GM19468 (cell line): ENCODE data around the gene G3BP1.
"Not testable (repeated sequence)": the region's sequence is repeated elsewhere in the genome, so short reads cannot be mapped to it uniquely, and the experiment has no call there.

Experiments used
- ATAC-seq: cut with Tn5 transposase; IDR thresholded peaks from one replicate; pipeline ENCODE4 v1.9.1; 2021; ENCODE audit warnings: mild to moderate bottlenecking, moderate library complexity, moderate number of reproducible peaks; ENCODE audit not compliant: unreplicated experiment; ENCODE audit errors: extremely low read depth

Gene G3BP1

GRCh38 chr5:151847871-151848270, 76.1 kb downstream of the G3BP1 start:
- no peak for ATAC-seq

GRCh38 chr5:151855701-151856100, 83.9 kb downstream of the G3BP1 start:
- no peak for ATAC-seq

- no peak for ATAC-seq
These were observed 85.1 kb downstream of the G3BP1 start for GRCh38 chr5:151856861-151857260.

DNA sequence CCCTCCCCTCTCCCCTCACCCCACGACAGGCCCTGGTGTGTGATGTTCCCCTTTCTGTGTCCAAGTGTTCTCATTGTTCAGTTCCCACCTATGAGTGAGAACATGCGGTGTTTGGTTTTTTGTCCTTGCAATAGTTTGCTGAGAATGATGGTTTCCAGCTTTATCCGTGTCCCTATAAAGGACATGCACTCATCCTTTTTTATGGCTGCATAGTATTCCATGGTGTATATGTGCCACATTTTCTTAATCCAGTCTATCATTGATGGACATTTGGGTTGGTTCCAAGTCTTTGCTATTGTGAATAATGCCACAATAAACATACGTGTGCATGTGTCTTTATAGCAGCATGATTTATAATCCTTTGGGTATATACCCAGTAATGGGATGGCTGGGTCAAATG, 89.1 kb downstream of the G3BP1 start:
- ATAC-seq, result not testable (repeated sequence)
